Mammary epithelial cell (primary cell): ENCODE results near the gene MOGAT1.

Experiments
- EZH2 ChIP-seq: IDR thresholded peaks from 2 replicates; pipeline ENCODE4 v1.6.1; 2012; ENCODE audit warnings: low read length, inconsistent platforms, borderline replicate concordance
- TF ChIP-seq, protein P1 (sequence below), 2 donors: IDR thresholded peaks in 1 of 2; conservative IDR thresholded peaks in 1 of 2; 2 replicates each; pipeline ENCODE4 v1.5.1; 2011 to 2012; ENCODE audit warnings: inconsistent platforms in 2 of 2, low read length in 2 of 2, mild to moderate bottlenecking in 2 of 2, control low read depth in 1 of 2, low read depth in 1 of 2; ENCODE audit not compliant: insufficient read depth in 1 of 2; ENCODE audit errors: extremely low read depth in 1 of 2

- TF ChIP-seq, protein P1, sequence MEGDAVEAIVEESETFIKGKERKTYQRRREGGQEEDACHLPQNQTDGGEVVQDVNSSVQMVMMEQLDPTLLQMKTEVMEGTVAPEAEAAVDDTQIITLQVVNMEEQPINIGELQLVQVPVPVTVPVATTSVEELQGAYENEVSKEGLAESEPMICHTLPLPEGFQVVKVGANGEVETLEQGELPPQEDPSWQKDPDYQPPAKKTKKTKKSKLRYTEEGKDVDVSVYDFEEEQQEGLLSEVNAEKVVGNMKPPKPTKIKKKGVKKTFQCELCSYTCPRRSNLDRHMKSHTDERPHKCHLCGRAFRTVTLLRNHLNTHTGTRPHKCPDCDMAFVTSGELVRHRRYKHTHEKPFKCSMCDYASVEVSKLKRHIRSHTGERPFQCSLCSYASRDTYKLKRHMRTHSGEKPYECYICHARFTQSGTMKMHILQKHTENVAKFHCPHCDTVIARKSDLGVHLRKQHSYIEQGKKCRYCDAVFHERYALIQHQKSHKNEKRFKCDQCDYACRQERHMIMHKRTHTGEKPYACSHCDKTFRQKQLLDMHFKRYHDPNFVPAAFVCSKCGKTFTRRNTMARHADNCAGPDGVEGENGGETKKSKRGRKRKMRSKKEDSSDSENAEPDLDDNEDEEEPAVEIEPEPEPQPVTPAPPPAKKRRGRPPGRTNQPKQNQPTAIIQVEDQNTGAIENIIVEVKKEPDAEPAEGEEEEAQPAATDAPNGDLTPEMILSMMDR (conservative IDR thresholded peaks at IDR 0.05 in 1 of 2, IDR thresholded peaks at IDR 0.05 in 1 of 2; ENCODE audit: extremely low read depth in 1 of 2, insufficient read depth in 1 of 2, low read depth in 1 of 2, low read length in 2 of 2), result no peak
- no peak for TF ChIP-seq EZH2
Observed at GRCh38 chr2:222736924-222737323, 65.5 kb downstream of the MOGAT1 start.
